Jurkat, Clone E6-1 (cell line): ENCODE results near the gene DAW1.

Experiments
- DNase-seq: peaks from one replicate; pipeline ENCODE4 v3.0.0-alpha.2; 2011; ENCODE audit warnings: low read depth, low spot score
- H3K4me3 ChIP-seq: 2 replicates; pipeline ENCODE4 v1.5.1; 2011; ENCODE audit warnings: mild to moderate bottlenecking, low read length, control low read depth, moderate library complexity

Gene DAW1

DNA sequence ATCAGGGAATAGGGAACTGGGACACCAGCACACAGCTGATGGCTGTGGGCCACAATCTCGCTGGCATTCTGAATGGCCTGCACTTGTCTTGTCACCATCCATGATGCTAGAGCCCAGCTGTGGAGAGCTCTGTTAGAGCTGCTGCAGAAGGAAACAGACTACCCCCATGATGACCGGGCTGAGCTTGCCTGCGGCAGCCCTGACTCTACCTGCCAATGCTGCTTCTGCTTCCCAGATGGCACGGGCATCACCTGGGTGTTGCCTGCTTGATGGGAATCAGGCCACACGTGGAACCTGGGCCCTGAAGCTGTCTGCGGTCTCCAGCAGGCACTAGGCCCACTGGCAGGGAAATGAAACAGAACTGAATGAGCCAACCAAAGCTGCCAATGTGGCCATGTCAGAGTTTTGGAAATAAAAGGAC is 11.2 kb upstream of the DAW1 start:
- no peak for DNase-seq
- no peak overlapping the region for H3K4me3 ChIP-seq

DNA sequence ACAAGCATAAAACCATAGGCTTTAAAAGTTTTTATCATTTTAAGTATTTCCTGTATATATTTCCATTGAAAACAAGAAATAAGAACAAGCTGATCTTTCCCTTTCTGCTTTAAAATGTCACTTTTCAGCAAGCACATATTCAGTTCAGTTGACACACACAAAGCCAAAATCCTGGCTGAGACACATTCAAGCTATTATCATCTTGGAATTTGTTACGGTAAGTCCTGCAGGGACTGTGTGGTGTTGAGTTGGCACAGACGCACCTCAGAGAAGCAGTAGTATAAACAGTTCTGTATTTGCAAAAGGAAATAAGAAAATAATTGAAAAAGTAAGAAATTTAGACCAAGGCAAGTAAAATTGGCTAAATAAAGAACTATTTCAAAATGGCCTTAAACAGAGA is 10.4 kb upstream of the DAW1 start:
- no peak overlapping the region for H3K4me3 ChIP-seq
- DNase-seq = no peak

DNA sequence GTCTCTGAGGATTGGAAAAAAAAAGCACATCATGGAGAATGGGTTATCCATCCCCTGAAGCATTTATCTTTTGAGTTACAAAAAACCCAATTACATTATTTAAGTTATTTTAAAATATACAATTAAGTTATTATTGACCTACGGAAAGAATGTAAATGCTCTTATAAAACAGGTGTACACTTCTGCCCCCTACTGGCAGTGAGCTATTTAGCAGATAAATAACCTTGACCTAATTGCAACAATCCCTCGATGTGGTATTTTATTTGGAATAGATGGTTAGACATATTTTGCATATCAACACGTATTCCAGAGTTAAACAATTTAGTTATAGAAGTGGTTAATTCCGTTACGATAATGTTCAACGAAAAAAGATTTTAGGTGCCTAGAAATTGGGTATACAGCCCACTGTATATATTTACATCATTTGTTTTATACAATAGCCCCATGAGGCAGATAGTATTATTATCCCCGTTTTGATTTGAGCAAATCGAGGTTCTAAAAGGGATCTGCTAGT is 9.1 kb upstream of the DAW1 start:
- peak; percentile 46 for DNase-seq
- H3K4me3 ChIP-seq = no peak overlapping the region

DNA sequence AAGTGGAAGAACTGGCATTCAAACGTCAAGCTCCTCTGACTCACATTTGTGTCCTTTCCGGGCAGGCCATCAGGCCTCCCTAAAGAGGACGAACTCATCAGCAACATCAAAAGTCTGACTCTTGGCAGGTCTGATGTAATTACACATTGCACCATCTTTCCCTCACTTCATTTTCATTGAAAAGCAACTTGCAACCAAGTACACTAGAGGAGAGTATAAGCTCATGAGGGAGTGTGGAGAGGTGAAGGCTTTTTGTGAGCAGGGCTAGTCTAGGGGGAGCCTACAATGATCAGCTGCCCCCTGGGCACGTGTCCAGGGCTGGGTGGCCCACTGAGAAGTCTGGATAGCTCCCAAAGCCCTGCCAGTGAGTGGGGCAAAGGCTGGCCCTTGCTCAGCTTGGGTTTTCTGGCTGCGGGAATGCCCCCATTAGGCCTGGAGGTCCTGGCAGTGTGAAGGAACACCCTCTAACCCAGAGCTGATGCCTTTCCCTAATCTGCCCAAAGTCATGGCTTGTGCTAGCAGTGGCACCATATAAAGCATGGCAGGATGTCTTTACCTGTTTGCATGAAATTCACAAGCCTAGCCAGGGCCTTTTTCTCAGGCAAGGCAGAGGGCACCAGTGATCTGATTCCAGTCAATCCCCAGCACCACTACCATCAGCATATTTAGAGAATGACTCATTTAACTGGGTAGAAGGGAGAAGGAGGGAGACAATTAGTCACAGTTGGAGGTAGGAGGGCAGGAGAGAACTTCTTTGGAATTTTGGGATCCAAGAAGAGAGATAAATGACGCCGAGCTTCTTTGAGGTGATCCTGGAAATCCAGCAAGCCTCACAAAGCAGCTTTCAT is 8.5 kb upstream of the DAW1 start:
- no peak for DNase-seq

DNA sequence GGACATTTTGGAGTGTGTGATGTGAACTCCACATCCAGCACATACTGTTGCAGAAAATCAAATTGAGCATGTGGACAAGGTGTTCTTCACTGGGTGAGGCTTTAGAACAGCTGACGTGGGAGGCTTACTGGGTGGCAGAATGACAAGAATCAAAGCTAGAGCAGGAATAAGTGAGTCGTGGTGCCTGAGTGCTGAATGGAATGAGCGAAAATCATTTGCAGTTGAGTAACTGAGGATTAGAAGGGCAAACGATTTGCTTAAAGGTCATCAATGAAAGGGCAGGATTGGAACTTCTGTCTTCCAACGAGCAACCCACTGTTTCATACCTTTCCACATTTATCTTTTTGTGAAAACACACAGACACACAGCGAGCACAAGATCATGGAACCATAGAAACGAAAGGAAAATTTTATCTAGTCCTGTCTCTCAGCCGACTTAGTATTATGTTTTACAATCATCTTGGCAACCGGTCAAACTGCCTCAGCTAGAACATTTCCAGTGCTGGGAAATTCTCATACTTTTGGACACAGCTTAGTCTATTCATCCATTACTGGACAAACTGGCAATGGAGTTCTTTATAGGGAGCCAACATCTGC is 7.2 kb upstream of the DAW1 start:
- H3K4me3 ChIP-seq = no peak overlapping the region
- DNase-seq = no peak

More for the DNA sequence above, 8.5 kb upstream of the DAW1 start:
- H3K4me3 ChIP-seq = no peak overlapping the region

DNA sequence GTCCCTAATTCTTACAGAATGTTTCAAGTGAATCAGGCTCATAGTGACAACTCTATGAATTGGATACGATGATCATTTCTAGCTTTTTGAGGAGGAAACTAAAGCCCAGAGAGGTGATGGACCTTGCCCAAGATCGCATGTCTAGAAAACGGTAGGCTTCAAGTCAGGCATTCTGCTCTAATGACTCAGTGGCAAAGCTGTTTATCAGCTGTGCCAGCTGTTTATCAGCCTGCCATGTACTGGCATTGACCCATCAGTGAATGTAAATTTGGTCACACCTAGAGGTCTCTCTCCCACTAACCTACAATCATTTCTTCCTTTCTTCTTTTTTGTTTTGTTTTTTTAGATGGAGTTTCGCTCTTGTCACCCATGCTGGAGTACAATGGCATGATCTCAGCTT is 6.1 kb upstream of the DAW1 start:
- H3K4me3 ChIP-seq = no peak overlapping the region
- DNase-seq = no peak

DNA sequence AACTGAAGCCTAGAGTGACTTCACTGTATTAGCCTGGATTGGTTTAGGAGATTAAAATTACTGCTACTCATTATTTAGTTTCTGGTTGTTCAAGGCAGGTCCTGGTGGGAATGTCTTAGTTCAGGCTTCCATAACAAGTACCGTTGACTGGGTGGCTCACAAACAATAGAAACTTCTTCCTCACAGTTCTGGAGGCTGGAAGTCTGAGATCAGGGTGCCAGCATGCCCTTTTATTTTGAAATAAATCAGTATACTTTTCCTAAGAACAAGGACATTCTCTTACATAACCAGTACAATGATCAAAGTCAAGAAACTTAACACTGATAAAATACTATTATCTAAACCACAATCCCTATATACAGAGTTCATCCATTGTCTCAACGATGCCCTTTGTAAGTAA is 4.0 kb upstream of the DAW1 start:
- no peak for DNase-seq
- H3K4me3 ChIP-seq = no peak overlapping the region

DNA sequence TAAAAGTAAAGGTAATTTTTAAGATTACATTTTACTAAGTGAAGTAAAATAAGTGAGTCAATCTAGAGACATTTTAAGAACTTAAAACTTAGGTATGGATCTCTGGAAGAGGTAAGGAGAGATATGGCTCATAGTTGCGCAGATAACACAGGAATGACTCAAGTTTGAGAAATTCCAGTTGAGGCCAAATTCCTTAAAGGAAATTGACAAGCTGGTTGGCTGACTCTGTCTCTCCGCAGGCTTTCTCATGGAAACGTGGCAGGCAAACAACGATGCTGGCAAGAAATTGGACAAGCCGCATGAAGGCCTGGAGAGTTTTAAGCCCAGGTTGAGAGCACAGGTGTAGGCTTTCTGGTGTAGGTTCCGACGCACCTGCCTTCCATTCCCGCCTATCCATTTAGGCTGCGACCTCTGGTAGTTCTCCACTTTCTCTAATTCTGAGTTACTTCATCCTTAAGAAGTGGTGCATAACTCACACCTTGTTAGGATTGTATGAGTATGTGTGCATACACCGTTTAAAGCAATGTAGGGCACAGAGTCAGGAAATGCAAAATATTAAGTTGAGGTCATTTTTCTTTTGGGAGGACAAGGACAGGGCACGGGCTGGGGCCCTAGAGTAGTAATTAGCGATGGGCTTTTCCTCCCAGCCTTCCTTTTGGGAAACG is 589 bp upstream of the DAW1 start:
- no peak overlapping the region for H3K4me3 ChIP-seq
- no peak for DNase-seq

DNA sequence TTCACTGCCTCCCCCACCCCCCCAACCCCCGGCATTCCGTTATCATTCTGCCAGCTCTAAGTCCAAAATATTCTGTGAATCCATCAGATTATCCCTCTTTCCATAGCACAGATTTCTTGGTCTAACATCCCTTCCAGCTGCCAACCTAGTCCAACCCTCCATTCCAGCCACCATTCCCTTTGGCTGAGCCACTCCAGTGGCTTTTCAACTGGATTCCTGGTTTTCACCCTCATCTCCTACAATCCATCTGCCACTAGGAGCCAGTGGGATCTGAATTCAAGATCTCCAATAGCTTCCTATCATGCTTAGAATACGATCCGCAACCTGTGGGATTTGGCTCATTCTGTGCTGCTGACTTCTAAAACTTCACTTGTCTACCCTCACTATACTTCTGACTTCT is 1.2 kb downstream of the DAW1 start:
- no peak overlapping the region for H3K4me3 ChIP-seq
- DNase-seq = no peak

DNA sequence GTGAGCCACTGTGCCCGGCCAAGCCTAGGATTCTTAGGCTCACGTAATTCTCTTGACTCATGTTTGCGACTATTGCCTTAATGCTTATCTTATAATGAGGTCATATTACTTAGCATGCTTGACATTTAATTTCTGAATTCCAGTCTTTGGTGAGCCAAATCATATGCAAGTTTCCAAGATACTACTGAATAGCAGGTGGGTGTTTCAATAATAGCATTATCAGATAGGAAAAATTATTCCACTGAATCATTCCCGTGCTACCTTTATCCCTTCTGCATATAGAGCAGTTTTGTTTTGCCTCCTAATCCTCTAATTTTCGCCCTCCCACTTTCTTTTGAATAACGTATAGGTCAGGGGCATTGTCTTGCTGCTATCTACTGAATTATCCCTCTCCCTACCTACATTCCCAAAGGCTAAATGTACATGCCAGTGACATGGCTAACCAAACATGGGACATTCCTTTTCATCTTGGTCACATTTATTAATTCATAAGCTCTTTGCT is 4.9 kb downstream of the DAW1 start:
- no peak for DNase-seq
- H3K4me3 ChIP-seq = no peak overlapping the region

DNA sequence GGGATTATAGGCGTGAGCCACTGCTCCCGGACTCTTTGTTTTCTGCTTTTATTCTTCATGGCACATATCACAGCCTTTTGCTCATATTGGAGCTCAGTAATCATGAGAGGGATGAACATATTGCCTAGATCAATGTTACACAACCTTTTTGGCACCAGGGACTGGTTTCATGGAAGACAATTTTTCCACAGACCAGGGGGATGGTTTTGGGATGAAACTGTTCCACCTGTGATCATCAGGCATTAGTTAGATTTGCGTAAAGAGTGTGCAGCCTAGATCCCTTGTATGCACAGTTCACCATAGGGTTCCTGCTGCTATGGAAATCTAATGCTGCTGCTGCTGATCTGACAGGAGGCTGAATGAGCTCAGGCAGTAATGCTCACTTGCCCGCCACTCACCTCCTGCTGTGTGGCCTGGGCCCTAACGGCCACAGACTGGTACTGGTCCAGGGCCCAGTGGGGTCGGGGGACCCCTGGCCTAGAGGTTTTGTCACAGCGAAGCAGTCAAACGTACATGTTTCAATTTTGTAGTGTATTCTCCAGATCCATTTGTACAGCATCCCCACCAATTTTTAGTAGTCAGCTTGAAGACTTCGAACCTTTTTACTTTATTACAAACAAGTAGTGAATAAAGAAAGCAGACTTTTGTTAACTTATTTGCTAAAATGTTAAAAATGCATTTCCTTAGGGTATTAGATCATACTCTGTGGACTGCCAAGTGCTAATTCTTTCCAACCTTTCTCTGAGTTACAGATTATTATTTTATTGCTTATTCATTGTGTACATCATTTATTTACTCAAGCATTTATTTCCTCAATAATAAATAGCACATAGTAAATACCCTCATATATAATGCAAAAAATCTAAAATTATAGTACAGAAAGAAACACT is 6.2 kb downstream of the DAW1 start:
- DNase-seq = no peak
- no peak overlapping the region for H3K4me3 ChIP-seq

DNA sequence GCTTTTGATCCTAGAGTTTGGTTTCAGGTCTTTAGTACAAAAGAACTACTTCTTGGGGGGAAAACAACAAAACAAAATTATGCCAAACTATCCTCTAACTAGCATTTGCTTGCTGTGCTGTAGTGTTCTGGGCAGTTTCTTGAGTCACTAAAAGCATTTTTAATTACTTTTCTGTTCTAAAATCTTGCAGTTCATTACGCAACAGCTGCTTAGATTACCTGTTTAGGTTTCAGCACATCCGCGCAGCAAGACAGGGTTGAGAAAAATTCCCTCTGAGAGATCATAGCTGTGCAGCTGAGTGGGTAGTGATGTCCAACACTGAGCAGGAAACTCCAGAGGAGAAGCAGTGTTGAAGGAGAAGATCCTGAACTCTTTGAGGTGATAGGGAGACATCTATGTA is 9.0 kb downstream of the DAW1 start:
- H3K4me3 ChIP-seq = no peak overlapping the region
- no peak for DNase-seq

DNA sequence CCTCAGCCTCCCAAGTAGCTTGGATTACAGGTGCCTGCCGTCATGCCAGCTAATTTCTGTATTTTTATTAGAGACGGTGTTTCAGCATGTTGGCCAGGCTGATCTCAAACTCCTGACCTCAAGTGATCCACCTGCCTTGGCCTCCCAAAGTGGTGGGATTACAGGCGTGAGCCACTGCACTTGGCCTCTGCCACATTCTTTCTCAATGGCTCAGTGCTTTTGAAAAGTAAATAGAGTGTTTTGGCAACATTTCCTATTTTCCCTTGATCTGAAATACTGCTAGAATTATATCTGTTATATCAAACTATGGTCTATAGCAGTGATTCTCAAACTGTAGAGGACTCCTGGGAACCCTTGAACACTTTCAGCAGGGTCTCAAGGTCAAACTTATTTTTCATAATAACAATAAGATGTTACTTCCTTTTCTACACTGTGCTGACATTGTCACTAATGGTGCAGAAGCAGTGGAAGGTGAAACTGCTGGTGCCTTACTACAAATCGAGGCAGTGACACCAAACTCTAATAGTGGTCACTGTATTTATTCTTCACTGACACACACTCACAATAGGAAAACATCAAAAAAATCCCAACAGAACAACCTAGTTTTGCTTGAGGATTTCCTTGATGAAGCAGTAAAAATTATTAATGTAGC is 10.6 kb downstream of the DAW1 start:
- DNase-seq = no peak
- no peak overlapping the region for H3K4me3 ChIP-seq

DNA sequence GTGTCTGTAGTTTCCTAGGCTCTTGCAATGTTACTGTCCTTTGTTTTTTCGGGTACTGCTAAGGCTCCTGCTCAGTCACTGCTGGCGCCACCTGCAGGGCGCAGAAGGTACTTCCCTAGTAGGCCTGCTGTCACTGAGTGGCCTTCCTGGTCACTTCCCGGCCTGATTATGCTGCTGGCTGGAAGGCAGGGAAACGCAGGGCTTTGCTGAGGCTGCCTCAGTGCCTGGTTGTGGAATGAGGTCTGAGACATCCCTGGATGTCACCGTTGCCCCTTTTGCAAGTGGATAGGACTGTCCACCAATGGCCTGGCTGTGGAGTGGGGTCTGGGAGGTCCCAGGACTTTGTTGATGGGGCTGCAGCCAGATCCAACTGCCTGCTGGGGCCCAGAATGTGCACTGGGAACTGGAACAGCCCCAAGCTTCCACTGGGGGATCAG is 13.1 kb downstream of the DAW1 start:
- H3K4me3 ChIP-seq = no peak overlapping the region
- DNase-seq = peak; percentile 32

DNA sequence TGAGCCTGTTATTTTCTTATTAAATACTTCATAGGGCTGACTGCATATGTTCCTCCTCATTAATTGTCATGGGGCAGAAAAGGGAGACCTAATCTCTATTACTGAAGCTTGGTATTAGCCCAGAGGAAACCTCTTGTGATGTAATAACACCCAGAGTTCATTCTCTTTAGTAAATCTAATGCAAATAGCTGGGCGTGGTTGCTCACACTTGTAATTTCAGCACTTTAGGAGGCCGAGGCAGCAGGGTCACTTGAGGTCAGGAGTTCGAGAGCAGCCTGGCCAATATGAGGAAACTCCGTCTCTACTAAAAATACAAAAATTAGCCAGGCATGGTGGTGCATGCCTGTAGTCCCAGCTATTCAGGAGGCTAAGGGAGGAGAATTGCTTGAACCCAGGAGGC is 14.7 kb downstream of the DAW1 start:
- no peak overlapping the region for H3K4me3 ChIP-seq
- no peak for DNase-seq

DNA sequence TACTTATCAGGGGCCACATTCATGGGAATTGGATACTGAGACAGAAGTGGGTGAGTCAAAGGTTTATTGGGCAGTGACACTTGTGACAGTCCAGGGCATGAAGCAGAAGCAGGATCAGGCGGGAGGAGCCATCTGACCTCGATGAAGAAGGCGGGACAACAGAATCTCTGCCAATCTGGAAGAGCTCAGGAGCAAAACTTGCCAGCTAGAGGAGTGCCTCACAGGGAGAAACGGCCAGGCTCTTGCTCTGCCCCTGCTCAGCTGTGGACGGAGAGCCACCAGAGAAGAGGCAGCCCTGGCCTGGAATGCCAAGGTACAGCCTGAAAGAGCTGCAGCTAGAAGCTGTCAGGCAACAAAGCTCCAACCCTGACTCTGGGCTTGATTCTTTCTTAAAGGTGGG is 16.9 kb downstream of the DAW1 start:
- no peak overlapping the region for H3K4me3 ChIP-seq
- DNase-seq = no peak

DNA sequence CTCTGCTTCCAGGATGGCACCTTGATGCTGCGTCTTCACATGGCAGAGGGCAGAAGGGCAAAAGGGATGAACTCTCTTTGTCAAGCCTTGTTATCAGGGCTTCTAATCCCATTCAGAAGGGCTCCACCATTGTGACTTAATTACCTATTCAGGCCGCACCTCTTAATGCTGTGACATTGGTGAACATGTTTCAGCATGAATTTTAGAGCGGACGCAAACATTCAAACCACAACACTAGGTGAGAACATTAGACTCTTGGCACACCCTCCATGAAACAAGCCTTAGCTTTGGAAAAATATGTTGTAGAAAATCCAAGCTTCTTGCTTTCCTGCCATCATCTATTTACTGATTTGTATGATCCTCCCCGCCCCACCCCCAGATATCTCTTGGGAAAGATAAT is 17.9 kb downstream of the DAW1 start:
- no peak overlapping the region for H3K4me3 ChIP-seq
- no peak for DNase-seq

DNA sequence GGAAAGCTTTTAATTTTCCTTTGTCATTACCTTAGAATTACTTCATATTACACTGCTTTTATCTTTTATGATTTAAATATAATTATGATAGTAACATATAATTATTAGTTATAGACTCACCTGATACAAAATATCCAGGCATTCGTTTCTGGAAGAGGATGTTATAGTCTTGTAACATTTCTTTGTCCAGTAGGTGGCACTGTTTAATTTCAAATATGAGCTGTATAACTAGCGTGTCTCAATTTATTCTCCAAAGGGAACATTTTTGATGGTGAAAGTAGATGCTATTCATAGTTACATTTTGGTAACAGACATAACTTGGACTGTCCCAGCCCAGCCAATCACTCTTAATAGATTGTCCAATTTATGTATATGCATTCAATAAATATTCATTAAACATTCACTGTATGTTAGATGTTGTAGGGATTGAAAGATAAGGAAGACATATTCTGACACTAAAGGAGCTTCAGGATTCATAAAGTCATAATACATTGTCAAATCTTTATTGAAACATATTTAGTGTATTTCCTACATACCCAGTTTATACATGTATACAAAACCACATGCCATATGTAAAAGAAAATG is 19.2 kb downstream of the DAW1 start:
- H3K4me3 ChIP-seq = no peak overlapping the region
- peak; percentile 44 for DNase-seq
